Testis (tissue), 3 donors: Measurements from ENCODE around the gene SMYD3. TPM values are rescaled to one million over a fixed set of nuclear protein-coding genes. Genes with fewer than 3 reads are reported as not detected.

ENCODE experiments used
- DNase-seq: peaks from one replicate; pipeline ENCODE4 v3.0.0-alpha.2; 2019
- H3K27ac ChIP-seq, 2 donors: fragments of 200-600 bp; sonication (generic); one replicate each; pipeline ENCODE4 v1.5.1; 2019
- H3K27me3 ChIP-seq: fragments of 200-600 bp; sonication (generic); one replicate; pipeline ENCODE4 v1.5.1; 2019
- H3K36me3 ChIP-seq: fragments of 200-600 bp; sonication (generic); one replicate; pipeline ENCODE4 v1.5.1; 2017; ENCODE audit warnings: low read depth; ENCODE audit errors: missing control alignments
- H3K4me1 ChIP-seq: fragments of 200-600 bp; sonication (generic); one replicate; pipeline ENCODE4 v1.5.1; 2019
- H3K4me3 ChIP-seq, 2 donors: fragments of 200-600 bp; sonication (generic); one replicate each; pipeline ENCODE4 v1.5.1; 2017 to 2019
- H3K9me3 ChIP-seq: fragments of 200-600 bp; sonication (generic); one replicate; pipeline ENCODE4 v1.5.1; 2017
- POLR2A ChIP-seq: fragments of 450-650 bp; IDR thresholded peaks from one replicate; pipeline ENCODE4 v1.6.1; 2017; ENCODE audit warnings: antibody characterized with exemption, mild to moderate bottlenecking, moderate library complexity
- WGBS, 2 donors: methylation state at CpG; one replicate each; pipeline ENCODE4 v1.1.5; 2018; 5-methylcytosine and 5-hydroxymethylcytosine counted together
- intact Hi-C: fragments of 100-400 bp; cut with DNase I; formaldehyde crosslinking; loops from one replicate; pipeline ENCODE4 v1.15.1; 2023; ENCODE audit warnings: low total_unique reads
- polyA plus RNA-seq: library from polyadenylated mRNA; stranded (reverse); fragments of 350-450 nt; fragmentation: Illumina TruSeq; extraction: RNeasy Lipid Tissue Mini Kit (QIAGEN cat#74804); gene quantifications from one replicate; pipeline ENCODE4 v1.2.3, GENCODE V29; 2014; ENCODE audit warnings: low read depth, low replicate concordance; ENCODE audit not compliant: insufficient read depth
- total RNA-seq, 2 donors: library from RNA; depleted of rRNA; stranded (reverse); fragments of >200 nt; gene quantifications; one replicate each; pipeline ENCODE4 v1.2.3, GENCODE V29; 2016
- TF ChIP-seq, protein P1 (sequence below), 3 experiments: fragments of 450-650 bp in 2 of 3; fragments of 200-600 bp in 1 of 3; sonication (generic) in 1 of 3; IDR thresholded peaks; one replicate each; pipeline ENCODE4 v1.5.1; 2016 to 2019; ENCODE audit warnings: antibody characterized with exemption in 3 of 3, mild to moderate bottlenecking in 2 of 3, moderate library complexity in 1 of 3

Gene SMYD3
- total and polyA plus RNA-seq, 3 donors from 2014 or later: 23.0 to 38.8 (median 38.7) TPM

DNA sequence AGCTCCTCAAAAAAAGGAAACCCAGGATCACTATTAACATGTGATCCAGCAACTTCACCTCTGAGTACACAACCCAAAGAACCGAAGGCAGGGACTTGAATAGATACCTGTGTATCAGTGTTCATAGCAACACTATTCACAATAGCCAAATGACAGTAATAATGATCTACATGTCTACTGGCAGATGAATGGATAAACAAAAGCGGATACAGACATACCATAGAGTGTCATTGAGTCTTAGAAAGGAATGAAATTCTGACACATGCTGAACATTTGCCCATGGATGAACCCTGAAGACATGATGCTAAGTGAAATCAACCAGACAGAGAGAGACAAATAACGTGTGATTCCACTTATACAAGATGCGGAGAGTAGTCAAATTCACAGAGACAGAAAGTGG, 788.1 kb downstream of the SMYD3 start:
- intact Hi-C loops: no loop called here
- no peak overlapping the region for H3K27ac ChIP-seq
- WGBS, 2 donors: 95 to 96% methylated on average over 4 of the region's 4 CpGs
- DNase-seq: no peak
- TF ChIP-seq, protein P1, sequence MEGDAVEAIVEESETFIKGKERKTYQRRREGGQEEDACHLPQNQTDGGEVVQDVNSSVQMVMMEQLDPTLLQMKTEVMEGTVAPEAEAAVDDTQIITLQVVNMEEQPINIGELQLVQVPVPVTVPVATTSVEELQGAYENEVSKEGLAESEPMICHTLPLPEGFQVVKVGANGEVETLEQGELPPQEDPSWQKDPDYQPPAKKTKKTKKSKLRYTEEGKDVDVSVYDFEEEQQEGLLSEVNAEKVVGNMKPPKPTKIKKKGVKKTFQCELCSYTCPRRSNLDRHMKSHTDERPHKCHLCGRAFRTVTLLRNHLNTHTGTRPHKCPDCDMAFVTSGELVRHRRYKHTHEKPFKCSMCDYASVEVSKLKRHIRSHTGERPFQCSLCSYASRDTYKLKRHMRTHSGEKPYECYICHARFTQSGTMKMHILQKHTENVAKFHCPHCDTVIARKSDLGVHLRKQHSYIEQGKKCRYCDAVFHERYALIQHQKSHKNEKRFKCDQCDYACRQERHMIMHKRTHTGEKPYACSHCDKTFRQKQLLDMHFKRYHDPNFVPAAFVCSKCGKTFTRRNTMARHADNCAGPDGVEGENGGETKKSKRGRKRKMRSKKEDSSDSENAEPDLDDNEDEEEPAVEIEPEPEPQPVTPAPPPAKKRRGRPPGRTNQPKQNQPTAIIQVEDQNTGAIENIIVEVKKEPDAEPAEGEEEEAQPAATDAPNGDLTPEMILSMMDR (IDR thresholded peaks at IDR 0.05): no peak
- no peak for TF ChIP-seq POLR2A
- no peak overlapping the region for H3K4me3 ChIP-seq
- H3K9me3 ChIP-seq: no peaks in the 10 kb centered on the region
- H3K27me3 ChIP-seq: no peaks in the 10 kb centered on the region
- no peaks in the 10 kb centered on the region for H3K4me1 ChIP-seq
- H3K36me3 ChIP-seq: no peaks in the 10 kb centered on the region

- 82 to 88% methylated on average over 3 of the region's 3 CpGs for WGBS, 2 donors
- no peaks in the 10 kb centered on the region for H3K4me1 ChIP-seq
- DNase-seq: no peak
- H3K27ac ChIP-seq: no peak overlapping the region
- no peaks in the 10 kb centered on the region for H3K36me3 ChIP-seq
- TF ChIP-seq, protein P1 (IDR thresholded peaks at IDR 0.05): no peak
- no peak for TF ChIP-seq POLR2A
- H3K27me3 ChIP-seq: no peaks in the 10 kb centered on the region
- intact Hi-C loops: no loop called here
- no peaks in the 10 kb centered on the region for H3K9me3 ChIP-seq
- no peak overlapping the region for H3K4me3 ChIP-seq
Observed at GRCh38 chr1:245718123-245718522, 789.0 kb downstream of the SMYD3 start.

GRCh38 chr1:245717611-245718010, 789.5 kb downstream of the SMYD3 start:
- WGBS, 2 donors: 91 to 99% methylated on average over 3 of the region's 3 CpGs

DNA sequence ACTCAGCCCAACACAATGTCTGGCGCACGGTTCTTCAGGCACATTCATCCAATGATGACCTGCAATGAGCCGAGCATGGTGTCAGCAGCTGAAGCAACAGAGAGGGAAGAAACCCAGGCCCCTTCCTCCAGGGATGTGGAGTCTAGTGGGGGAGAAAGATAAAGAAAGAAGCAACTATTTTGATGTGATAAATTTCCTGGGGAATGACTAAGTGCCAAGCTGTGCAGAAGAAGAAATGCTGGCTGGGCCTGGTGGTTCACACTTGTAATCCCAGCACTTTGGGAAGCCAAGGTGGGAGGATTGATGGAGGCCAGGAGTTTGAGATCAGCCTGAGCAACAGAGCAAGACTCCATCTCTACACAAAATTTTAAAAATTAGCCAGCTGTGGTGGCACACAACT, 790.5 kb downstream of the SMYD3 start:
- Histone ChIP-seq H3K4me1 (no peaks in the 10 kb centered on the region), H3K27me3 (no peaks in the 10 kb centered on the region), H3K36me3 (no peaks in the 10 kb centered on the region), H3K9me3 (no peaks in the 10 kb centered on the region), H3K27ac (no peak overlapping the region), H3K4me3 (no peak overlapping the region)
- TF ChIP-seq, protein P1 (IDR thresholded peaks at IDR 0.05): no peak
- no peak for TF ChIP-seq POLR2A
- DNase-seq: no peak
- intact Hi-C loops: no loop called here
- 94% methylated on average over 3 of the region's 3 CpGs for WGBS, 2 donors

More at GRCh38 chr1:245717611-245718010, 789.5 kb downstream of the SMYD3 start:
- Histone ChIP-seq H3K4me3 (no peak overlapping the region), H3K4me1 (no peaks in the 10 kb centered on the region), H3K9me3 (no peaks in the 10 kb centered on the region), H3K36me3 (no peaks in the 10 kb centered on the region), H3K27ac (no peak overlapping the region), H3K27me3 (no peaks in the 10 kb centered on the region)
- no peak for DNase-seq
- TF ChIP-seq, protein P1 (IDR thresholded peaks at IDR 0.05): no peak
- no peak for TF ChIP-seq POLR2A
- intact Hi-C loops: no loop called here

GRCh38 chr1:245715970-245716369, 791.1 kb downstream of the SMYD3 start:
- Histone ChIP-seq H3K9me3 (no peaks in the 10 kb centered on the region), H3K27ac (no peak overlapping the region), H3K4me3 (no peak overlapping the region), H3K27me3 (no peaks in the 10 kb centered on the region), H3K36me3 (no peaks in the 10 kb centered on the region), H3K4me1 (no peaks in the 10 kb centered on the region)
- intact Hi-C loops: no loop called here
- no peak for DNase-seq
- TF ChIP-seq POLR2A: no peak
- TF ChIP-seq, protein P1 (IDR thresholded peaks at IDR 0.05): no peak
- 81 to 88% methylated on average over 1 of the region's 1 CpG for WGBS, 2 donors
